Raji (cell line): ENCODE measurements around the gene COLEC11.

Experiments
- POLR2A ChIP-seq: IDR thresholded peaks from 2 replicates; pipeline ENCODE4 v1.6.1; 2011; ENCODE audit warnings: low read depth, low read length, control low read depth; ENCODE audit not compliant: insufficient read depth

Gene COLEC11

GRCh38 chr2:3680548-3681345, 85.8 kb downstream of the COLEC11 start:
- TF ChIP-seq POLR2A = no peak

GRCh38 chr2:3681625-3682024, 86.7 kb downstream of the COLEC11 start:
- no peak for TF ChIP-seq POLR2A

- TF ChIP-seq POLR2A = no peak
Measured at GRCh38 chr2:3682811-3683210, 87.9 kb downstream of the COLEC11 start.

- no peak for TF ChIP-seq POLR2A
Measured at GRCh38 chr2:3683748-3684454, 89.0 kb downstream of the COLEC11 start.

- TF ChIP-seq POLR2A = no peak
Measured at GRCh38 chr2:3689998-3690748, 95.3 kb downstream of the COLEC11 start.

GRCh38 chr2:3692375-3692774, 97.5 kb downstream of the COLEC11 start:
- TF ChIP-seq POLR2A = no peak
